ENCODE measurements around the gene SPAG17. TPM values are rescaled to one million over a fixed set of nuclear protein-coding genes. Genes with fewer than 3 reads are reported as not detected.

SPAG17 gene
- total and polyA plus RNA-seq, 2 experiments from 2014 or later = 1.0 to 1.1 TPM

- H3K4me1 ChIP-seq (ENCODE audit: insufficient read depth) = no peaks in the 10 kb centered on the region
- H3K36me3 Mint-ChIP-seq (ENCODE audit: low read depth) = peaks cover 79% of the 10 kb centered on the region
- H3K9me3 Mint-ChIP-seq = no peaks in the 10 kb centered on the region
- no peak for ATAC-seq
- DNase-seq (ENCODE audit: low spot score) = no peak
- H3K36me3 ChIP-seq (ENCODE audit: insufficient read depth) = peaks cover 74% of the 10 kb centered on the region
- no peaks in the 10 kb centered on the region for H3K4me1 Mint-ChIP-seq
- no peak overlapping the region for H2AFZ ChIP-seq
- no peak overlapping the region for H3K4me3 ChIP-seq
- no peaks in the 10 kb centered on the region for H3K27me3 ChIP-seq (ENCODE audit: insufficient read depth)
- no peaks in the 10 kb centered on the region for H3K27me3 Mint-ChIP-seq (ENCODE audit: insufficient read depth, low read depth, poor library complexity)
- peaks cover 13% of the 10 kb centered on the region for H4K20me1 ChIP-seq (replicated peaks; ENCODE audit: insufficient read depth)
- H3K79me2 ChIP-seq (replicated peaks; ENCODE audit: insufficient read depth) = no peaks in the 10 kb centered on the region
- no peak overlapping the region for H3K27ac ChIP-seq (ENCODE audit: low read depth)
- H3K4me3 Mint-ChIP-seq = no peak overlapping the region
- H3K4me2 ChIP-seq = no peak overlapping the region
- H3K9me2 ChIP-seq (ENCODE audit: insufficient read depth) = no peaks in the 10 kb centered on the region
- TF ChIP-seq ZNF462 (CRISPR knock-in tag; IDR thresholded peaks at IDR 0.05) = no peak
- TF ChIP-seq CREB1 (CRISPR knock-in tag; IDR thresholded peaks at IDR 0.05; ENCODE audit: low read depth) = no peak
- H3K27ac Mint-ChIP-seq = no peak overlapping the region
- H3F3A ChIP-seq (replicated peaks; ENCODE audit: low read depth) = no peaks in the 10 kb centered on the region
These were observed 242.7 kb downstream of the SPAG17 start for GRCh38 chr1:117942293-117942692.

- peaks cover 55% of the 10 kb centered on the region for H3K79me2 ChIP-seq (replicated peaks; ENCODE audit: insufficient read depth)
- H3F3A ChIP-seq (replicated peaks; ENCODE audit: low read depth) = no peaks in the 10 kb centered on the region
- H4K20me1 ChIP-seq (replicated peaks; ENCODE audit: insufficient read depth) = peaks cover 22% of the 10 kb centered on the region
- H3K27ac Mint-ChIP-seq = no peak overlapping the region
- DNase-seq (ENCODE audit: low spot score) (no peak), ATAC-seq (no peak)
- H3K4me1 ChIP-seq (ENCODE audit: insufficient read depth) = peaks cover 4% of the 10 kb centered on the region
- H3K4me3 ChIP-seq = no peak overlapping the region
- no peaks in the 10 kb centered on the region for H3K27me3 ChIP-seq (ENCODE audit: insufficient read depth)
- peaks cover 14% of the 10 kb centered on the region; the same call in 2 of the 3 replicates for H3K4me1 Mint-ChIP-seq
- H3K27ac ChIP-seq (ENCODE audit: low read depth) = no peak overlapping the region
- peaks cover 29% of the 10 kb centered on the region for H3K36me3 ChIP-seq (ENCODE audit: insufficient read depth)
- no peak overlapping the region for H3K4me3 Mint-ChIP-seq
- no peak overlapping the region for H3K4me2 ChIP-seq
- peaks cover 10% of the 10 kb centered on the region for H3K27me3 Mint-ChIP-seq (ENCODE audit: insufficient read depth, low read depth, poor library complexity)
- no peaks in the 10 kb centered on the region for H3K9me3 Mint-ChIP-seq
- TF ChIP-seq ZNF114 (CRISPR knock-in tag; IDR thresholded peaks at IDR 0.05) (no peak), ETS1 (IDR thresholded peaks at IDR 0.05) (no peak)
- H3K36me3 Mint-ChIP-seq (ENCODE audit: low read depth) = peaks cover 32% of the 10 kb centered on the region
- no peak overlapping the region for H2AFZ ChIP-seq
- H3K9me2 ChIP-seq (ENCODE audit: insufficient read depth) = no peaks in the 10 kb centered on the region
These were observed 251.3 kb downstream of the SPAG17 start for GRCh38 chr1:117933769-117934168.
